ENCODE results near the gene C2CD3. TPM values are rescaled to one million over a fixed set of nuclear protein-coding genes. Genes with fewer than 3 reads are reported as not detected.
"Not testable (repeated sequence)": the region's sequence is repeated elsewhere in the genome, so short reads cannot be mapped to it uniquely, and the experiment has no call there.

C2CD3 gene
- polyA plus RNA-seq, 1 experiment: 8.7 TPM

GRCh38 chr11:74077193-74077592 is 93.6 kb downstream of the C2CD3 start:
- DNase-seq (ENCODE audit: low read depth, low spot score): no peak
- no peak for TF ChIP-seq CTCF (IDR thresholded peaks at IDR 0.05; ENCODE audit: low read depth, low read length)
- H3K9me3 ChIP-seq (ENCODE audit: control insufficient read depth, insufficient read depth, low read length): no peaks in the 10 kb centered on the region
- H3K27ac ChIP-seq (ENCODE audit: low read depth, low read length): no peak overlapping the region
- no peak overlapping the region for H3K4me3 ChIP-seq (ENCODE audit: low read depth, low read length)
- POLR2A ChIA-PET: no interaction called here
- CTCF ChIA-PET: no interaction called here
- no peaks in the 10 kb centered on the region for H3K27me3 ChIP-seq (ENCODE audit: control insufficient read depth, insufficient read depth, low read length)

GRCh38 chr11:74072721-74073120 is 98.1 kb downstream of the C2CD3 start:
- Histone ChIP-seq H3K9me3 (ENCODE audit: control insufficient read depth, insufficient read depth, low read length) (no peaks in the 10 kb centered on the region), H3K27ac (ENCODE audit: low read depth, low read length) (no peak overlapping the region), H3K4me3 (ENCODE audit: low read depth, low read length) (no peak overlapping the region), H3K27me3 (ENCODE audit: control insufficient read depth, insufficient read depth, low read length) (no peaks in the 10 kb centered on the region)
- DNase-seq (ENCODE audit: low read depth, low spot score): no peak
- POLR2A ChIA-PET: no interaction called here
- CTCF ChIA-PET: no interaction called here
- TF ChIP-seq CTCF (IDR thresholded peaks at IDR 0.05; ENCODE audit: low read depth, low read length): no peak

GRCh38 chr11:74072286-74072685 is 98.5 kb downstream of the C2CD3 start:
- Histone ChIP-seq H3K4me3 (ENCODE audit: low read depth, low read length) (no peak overlapping the region), H3K27ac (ENCODE audit: low read depth, low read length) (no peak overlapping the region), H3K9me3 (ENCODE audit: control insufficient read depth, insufficient read depth, low read length) (no peaks in the 10 kb centered on the region), H3K27me3 (ENCODE audit: control insufficient read depth, insufficient read depth, low read length) (no peaks in the 10 kb centered on the region)
- CTCF ChIA-PET: no interaction called here
- no peak for DNase-seq (ENCODE audit: low read depth, low spot score)
- POLR2A ChIA-PET: no interaction called here
- no peak for TF ChIP-seq CTCF (IDR thresholded peaks at IDR 0.05; ENCODE audit: low read depth, low read length)

- no peak overlapping the region for H3K27ac ChIP-seq (ENCODE audit: low read depth, low read length)
- no peak for DNase-seq (ENCODE audit: low read depth, low spot score)
- CTCF ChIA-PET: interaction anchor here (0.6 kb wide), 1 partner anchor 42 kb away, joined by 3 read pairs; no protein-coding TSS in a partner anchor
- POLR2A ChIA-PET: no interaction called here
- no peak overlapping the region for H3K4me3 ChIP-seq (ENCODE audit: low read depth, low read length)
- no peaks in the 10 kb centered on the region for H3K9me3 ChIP-seq (ENCODE audit: control insufficient read depth, insufficient read depth, low read length)
- no peaks in the 10 kb centered on the region for H3K27me3 ChIP-seq (ENCODE audit: control insufficient read depth, insufficient read depth, low read length)
- no peak for TF ChIP-seq CTCF (IDR thresholded peaks at IDR 0.05; ENCODE audit: low read depth, low read length)
Measured at GRCh38 chr11:74070723-74071492, 99.9 kb downstream of the C2CD3 start.

- no peaks in the 10 kb centered on the region for H3K9me3 ChIP-seq (ENCODE audit: control insufficient read depth, insufficient read depth, low read length)
- no peak for TF ChIP-seq CTCF (IDR thresholded peaks at IDR 0.05; ENCODE audit: low read depth, low read length)
- ChIA-PET CTCF (no interaction called here), POLR2A (no interaction called here)
- no peak for DNase-seq (ENCODE audit: low read depth, low spot score)
- no peak overlapping the region for H3K4me3 ChIP-seq (ENCODE audit: low read depth, low read length)
- no peaks in the 10 kb centered on the region for H3K27me3 ChIP-seq (ENCODE audit: control insufficient read depth, insufficient read depth, low read length)
- no peak overlapping the region for H3K27ac ChIP-seq (ENCODE audit: low read depth, low read length)
Measured at GRCh38 chr11:74069146-74070046, 101.4 kb downstream of the C2CD3 start.

GRCh38 chr11:74066663-74067062 is 104.1 kb downstream of the C2CD3 start:
- CTCF ChIA-PET: not testable (repeated sequence)

GRCh38 chr11:74065534-74065933 is 105.3 kb downstream of the C2CD3 start:
- H3K27me3 ChIP-seq (ENCODE audit: control insufficient read depth, insufficient read depth, low read length); H3K4me3 ChIP-seq (ENCODE audit: low read depth, low read length); CTCF ChIA-PET; DNase-seq (ENCODE audit: low read depth, low spot score); H3K9me3 ChIP-seq (ENCODE audit: control insufficient read depth, insufficient read depth, low read length); H3K27ac ChIP-seq (ENCODE audit: low read depth, low read length); POLR2A ChIA-PET: not testable (repeated sequence)

More at GRCh38 chr11:74066663-74067062, 104.1 kb downstream of the C2CD3 start:
- H3K9me3 ChIP-seq (ENCODE audit: control insufficient read depth, insufficient read depth, low read length); POLR2A ChIA-PET; DNase-seq (ENCODE audit: low read depth, low spot score); H3K27ac ChIP-seq (ENCODE audit: low read depth, low read length); H3K27me3 ChIP-seq (ENCODE audit: control insufficient read depth, insufficient read depth, low read length); H3K4me3 ChIP-seq (ENCODE audit: low read depth, low read length): not testable (repeated sequence)
